ENCODE results near the gene LRRC63. TPM values are rescaled to one million over a fixed set of nuclear protein-coding genes. Genes with fewer than 3 reads are reported as not detected.
A peak's percentile ranks its signal among the peaks of the same experiment; 100 is the strongest.

Gene LRRC63
- total RNA-seq, 2 donors from 2014 or later = 1.0 to 2.5 TPM

- Mint-ChIP-seq H3K9me3 (peaks cover 5 to 15% of the 10 kb centered on the region in 2 donors), H3K27ac (no peak overlapping the region), H3K4me1 (ENCODE audit: low read depth) (peaks cover 43% of the 10 kb centered on the region), H3K27me3 (ENCODE audit: low read depth) (no peaks in the 10 kb centered on the region), H3K4me3 (no peak overlapping the region), H3K36me3 (ENCODE audit: insufficient read depth in 2 of 2) (peaks cover 31 to 39% of the 10 kb centered on the region in 2 donors)
- ATAC-seq (replicated peaks in 1 of 2) (no peak), DNase-seq (no peak)
Measured at GRCh38 chr13:46311217-46311616, 99.5 kb downstream of the LRRC63 start.

GRCh38 chr13:46313024-46313423, 101.3 kb downstream of the LRRC63 start:
- H3K36me3 Mint-ChIP-seq (ENCODE audit: insufficient read depth in 2 of 2) = peaks cover 31 to 39% of the 10 kb centered on the region in 2 donors
- peaks cover 5 to 15% of the 10 kb centered on the region in 2 donors for H3K9me3 Mint-ChIP-seq
- ATAC-seq (replicated peaks in 1 of 2) (no peak), DNase-seq (no peak)
- H3K4me3 Mint-ChIP-seq = no peak overlapping the region
- peaks cover 41% of the 10 kb centered on the region for H3K4me1 Mint-ChIP-seq (ENCODE audit: low read depth)
- H3K27ac Mint-ChIP-seq = no peak overlapping the region
- no peaks in the 10 kb centered on the region for H3K27me3 Mint-ChIP-seq (ENCODE audit: low read depth)

GRCh38 chr13:46313432-46314257, 101.9 kb downstream of the LRRC63 start:
- DNase-seq = no peak
- Mint-ChIP-seq H3K36me3 (ENCODE audit: insufficient read depth in 2 of 2) (peaks cover 31 to 39% of the 10 kb centered on the region in 2 donors), H3K9me3 (peaks cover 5 to 15% of the 10 kb centered on the region in 2 donors), H3K4me1 (ENCODE audit: low read depth) (peaks cover 44% of the 10 kb centered on the region), H3K27ac (peak overlapping the region; percentile 90), H3K27me3 (ENCODE audit: low read depth) (no peaks in the 10 kb centered on the region), H3K4me3 (peak overlapping the region; percentile 45 to 79)
- no peak for ATAC-seq (replicated peaks in 1 of 2)

GRCh38 chr13:46314587-46314986, 102.9 kb downstream of the LRRC63 start:
- H3K27ac Mint-ChIP-seq = peak overlapping the region; percentile 77
- no peaks in the 10 kb centered on the region for H3K27me3 Mint-ChIP-seq (ENCODE audit: low read depth)
- no peak for DNase-seq
- H3K36me3 Mint-ChIP-seq (ENCODE audit: insufficient read depth in 2 of 2) = peaks cover 29 to 35% of the 10 kb centered on the region in 2 donors
- ATAC-seq (replicated peaks in 1 of 2) = no peak
- peak overlapping the region in 1 of 2 donors; percentile 44 for H3K4me3 Mint-ChIP-seq
- H3K4me1 Mint-ChIP-seq (ENCODE audit: low read depth) = peaks cover 53% of the 10 kb centered on the region
- H3K9me3 Mint-ChIP-seq = peaks cover 5 to 12% of the 10 kb centered on the region in 2 donors

- Mint-ChIP-seq H3K27ac (peak overlapping the region; percentile 68), H3K4me3 (no peak overlapping the region), H3K27me3 (ENCODE audit: low read depth) (no peaks in the 10 kb centered on the region), H3K36me3 (ENCODE audit: insufficient read depth in 2 of 2) (peaks cover 26 to 31% of the 10 kb centered on the region in 2 donors), H3K9me3 (peaks cover 3 to 8% of the 10 kb centered on the region in 2 donors), H3K4me1 (ENCODE audit: low read depth) (peaks cover 52% of the 10 kb centered on the region)
- DNase-seq (no peak), ATAC-seq (replicated peaks in 1 of 2) (no peak)
Measured at GRCh38 chr13:46315036-46315435, 103.3 kb downstream of the LRRC63 start.

GRCh38 chr13:46315491-46316075, 103.9 kb downstream of the LRRC63 start:
- Mint-ChIP-seq H3K27ac (peak overlapping the region; percentile 68), H3K36me3 (ENCODE audit: insufficient read depth in 2 of 2) (peaks cover 22 to 28% of the 10 kb centered on the region in 2 donors), H3K9me3 (peaks cover 1 to 7% of the 10 kb centered on the region in 2 donors), H3K4me3 (peak overlapping the region; percentile 0 to 18), H3K4me1 (ENCODE audit: low read depth) (peaks cover 52% of the 10 kb centered on the region), H3K27me3 (ENCODE audit: low read depth) (no peaks in the 10 kb centered on the region)
- ATAC-seq (replicated peaks in 1 of 2) (peak; percentile 90 to 93), DNase-seq (peak; percentile 53 to 58)

- Mint-ChIP-seq H3K4me1 (ENCODE audit: low read depth) (peaks cover 65% of the 10 kb centered on the region), H3K36me3 (ENCODE audit: insufficient read depth in 2 of 2) (peaks cover 18 to 22% of the 10 kb centered on the region in 2 donors), H3K4me3 (peak overlapping the region in 1 of 2 donors; percentile 4), H3K27me3 (ENCODE audit: low read depth) (no peaks in the 10 kb centered on the region), H3K9me3 (peaks cover 1 to 7% of the 10 kb centered on the region in 2 donors), H3K27ac (no peak overlapping the region)
- ATAC-seq (replicated peaks in 1 of 2) (no peak), DNase-seq (no peak)
Measured at GRCh38 chr13:46317120-46317519, 105.4 kb downstream of the LRRC63 start.

- peak overlapping the region in 1 of 2 donors; percentile 71 for H3K4me3 Mint-ChIP-seq
- peaks cover 13 to 17% of the 10 kb centered on the region in 2 donors for H3K36me3 Mint-ChIP-seq (ENCODE audit: insufficient read depth in 2 of 2)
- H3K4me1 Mint-ChIP-seq (ENCODE audit: low read depth) = peaks cover 60% of the 10 kb centered on the region
- ATAC-seq (replicated peaks in 1 of 2) (no peak), DNase-seq (no peak)
- H3K27me3 Mint-ChIP-seq (ENCODE audit: low read depth) = no peaks in the 10 kb centered on the region
- H3K27ac Mint-ChIP-seq = peak overlapping the region; percentile 84
- H3K9me3 Mint-ChIP-seq = peaks cover 1 to 4% of the 10 kb centered on the region in 2 donors
Measured at GRCh38 chr13:46318986-46319385, 107.3 kb downstream of the LRRC63 start.

- ATAC-seq (replicated peaks in 1 of 2) (peak; percentile 33 to 37), DNase-seq (peak in 1 of 2 donors; percentile 25)
- H3K9me3 Mint-ChIP-seq = peaks cover 1% of the 10 kb centered on the region in 2 donors
- H3K4me3 Mint-ChIP-seq = peak overlapping the region; percentile 77 to 92
- no peaks in the 10 kb centered on the region for H3K27me3 Mint-ChIP-seq (ENCODE audit: low read depth)
- peak overlapping the region; percentile 69 for H3K27ac Mint-ChIP-seq
- peaks cover 5 to 8% of the 10 kb centered on the region in 2 donors for H3K36me3 Mint-ChIP-seq (ENCODE audit: insufficient read depth in 2 of 2)
- peaks cover 47% of the 10 kb centered on the region for H3K4me1 Mint-ChIP-seq (ENCODE audit: low read depth)
Measured at GRCh38 chr13:46320406-46320805, 108.7 kb downstream of the LRRC63 start.

GRCh38 chr13:46320821-46321220, 109.1 kb downstream of the LRRC63 start:
- no peaks in the 10 kb centered on the region for H3K9me3 Mint-ChIP-seq
- peaks cover 2 to 4% of the 10 kb centered on the region in 2 donors for H3K36me3 Mint-ChIP-seq (ENCODE audit: insufficient read depth in 2 of 2)
- H3K27ac Mint-ChIP-seq = peak overlapping the region; percentile 97
- no peak for DNase-seq
- ATAC-seq (replicated peaks in 1 of 2) = peak; percentile 35 to 40
- H3K4me1 Mint-ChIP-seq (ENCODE audit: low read depth) = peaks cover 43% of the 10 kb centered on the region
- H3K27me3 Mint-ChIP-seq (ENCODE audit: low read depth) = no peaks in the 10 kb centered on the region
- H3K4me3 Mint-ChIP-seq = peak overlapping the region; percentile 77 to 92

GRCh38 chr13:46321494-46322225, 109.9 kb downstream of the LRRC63 start:
- peak; percentile 89 to 90 for ATAC-seq (replicated peaks in 1 of 2)
- Mint-ChIP-seq H3K27me3 (ENCODE audit: low read depth) (no peaks in the 10 kb centered on the region), H3K4me3 (peak overlapping the region; percentile 77 to 92), H3K27ac (peak overlapping the region; percentile 97), H3K9me3 (no peaks in the 10 kb centered on the region), H3K4me1 (ENCODE audit: low read depth) (peaks cover 41% of the 10 kb centered on the region), H3K36me3 (ENCODE audit: insufficient read depth in 2 of 2) (peaks cover 2% of the 10 kb centered on the region in 2 donors)
- DNase-seq = peak; percentile 73 to 77

- DNase-seq = no peak
- H3K9me3 Mint-ChIP-seq = no peaks in the 10 kb centered on the region
- H3K27ac Mint-ChIP-seq = no peak overlapping the region
- peaks cover 0 to 2% of the 10 kb centered on the region in 2 donors for H3K36me3 Mint-ChIP-seq (ENCODE audit: insufficient read depth in 2 of 2)
- H3K4me3 Mint-ChIP-seq = no peak overlapping the region
- no peak for ATAC-seq (replicated peaks in 1 of 2)
- H3K27me3 Mint-ChIP-seq (ENCODE audit: low read depth) = no peaks in the 10 kb centered on the region
- H3K4me1 Mint-ChIP-seq (ENCODE audit: low read depth) = peaks cover 32% of the 10 kb centered on the region
Measured at GRCh38 chr13:46324976-46325375, 113.2 kb downstream of the LRRC63 start.

All from activated T-cell treated with anti-CD3 and anti-CD28 coated beads, Interleukin-2, amount 50 U/mL, for 72 hours (primary cell).